HG03060 (cell line): Measurements from ENCODE around the gene BARHL1.

ENCODE experiments used
- ATAC-seq: cut with Tn5 transposase; IDR thresholded peaks from one replicate; pipeline ENCODE4 v1.9.1; 2021; ENCODE audit warnings: low read depth, moderate number of reproducible peaks; ENCODE audit not compliant: unreplicated experiment

The BARHL1 gene

GRCh38 chr9:132585954-132586829, 3.8 kb downstream of the BARHL1 start:
- ATAC-seq = no peak

DNA sequence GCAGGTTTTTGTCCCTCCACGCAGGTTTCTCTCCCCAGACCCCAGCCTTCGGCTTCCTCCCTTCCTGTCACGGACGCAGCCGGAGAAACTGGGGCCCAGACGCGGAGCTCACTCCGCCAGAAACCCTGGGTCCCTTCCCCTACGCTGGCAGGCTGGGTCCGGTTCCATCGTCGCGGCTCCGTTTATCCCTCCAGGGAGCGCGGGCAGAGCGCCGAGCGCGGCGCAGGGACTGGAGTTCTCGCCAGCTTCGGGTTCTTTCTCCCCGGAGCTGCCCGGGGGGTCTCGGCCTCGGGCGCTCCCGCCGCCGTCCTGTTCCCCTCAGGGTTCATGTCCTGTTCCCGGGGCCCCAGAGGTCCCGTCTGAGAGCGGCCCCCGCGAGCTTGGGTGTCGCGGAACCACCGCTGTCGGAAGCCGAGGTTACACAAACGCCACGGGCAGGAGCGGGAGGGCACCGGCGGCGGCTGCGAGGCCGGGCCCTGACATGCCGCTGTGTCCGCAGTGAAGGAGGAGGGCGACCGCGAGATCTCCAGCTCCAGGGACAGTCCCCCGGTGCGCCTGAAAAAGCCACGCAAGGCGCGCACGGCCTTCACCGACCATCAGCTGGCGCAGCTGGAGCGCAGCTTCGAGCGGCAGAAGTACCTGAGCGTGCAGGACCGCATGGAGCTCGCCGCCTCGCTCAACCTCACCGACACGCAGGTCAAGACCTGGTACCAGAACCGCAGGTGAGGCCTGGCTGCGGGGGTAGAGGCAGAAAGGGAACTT, 4.6 kb downstream of the BARHL1 start:
- ATAC-seq = no peak

GRCh38 chr9:132587592-132587955, 5.2 kb downstream of the BARHL1 start:
- ATAC-seq = no peak

- no peak for ATAC-seq
These were observed 5.7 kb downstream of the BARHL1 start for GRCh38 chr9:132588098-132588497.

DNA sequence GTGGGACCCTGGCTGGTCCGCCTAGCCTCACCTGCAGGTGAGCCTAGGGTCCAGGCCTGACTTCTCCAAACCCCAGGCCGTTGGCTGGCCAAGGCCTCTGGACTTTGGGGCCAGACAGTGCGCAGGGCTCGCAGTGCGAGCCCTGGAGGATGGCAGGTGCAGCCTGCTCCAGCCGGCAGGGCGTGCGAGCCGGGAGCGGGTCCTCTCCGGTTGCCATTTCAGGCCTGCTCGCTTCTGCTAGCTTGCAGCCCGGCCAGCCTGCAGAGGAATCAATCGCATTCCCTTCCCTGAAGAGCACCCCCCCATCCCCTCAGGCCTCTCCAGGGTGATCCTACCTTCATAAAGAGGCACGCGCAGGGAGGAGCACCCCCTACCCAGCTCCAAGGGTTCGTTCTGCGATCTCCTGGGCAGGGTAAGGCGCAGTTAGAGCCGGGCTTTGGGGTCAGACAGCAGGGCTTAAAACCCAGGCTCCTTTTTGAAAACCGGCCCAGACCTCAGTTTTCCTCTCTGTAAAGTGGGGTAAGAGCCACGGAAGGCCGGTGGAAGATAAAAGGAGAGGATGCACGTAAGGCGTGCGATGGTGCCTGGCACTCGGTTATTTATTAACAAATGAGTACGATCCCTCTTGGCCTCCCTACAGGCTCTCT, 6.2 kb downstream of the BARHL1 start:
- no peak for ATAC-seq

- ATAC-seq = no peak
These were observed 7.0 kb downstream of the BARHL1 start for GRCh38 chr9:132589148-132590036.

- no peak for ATAC-seq
These were observed 7.6 kb downstream of the BARHL1 start for GRCh38 chr9:132590037-132590317.

DNA sequence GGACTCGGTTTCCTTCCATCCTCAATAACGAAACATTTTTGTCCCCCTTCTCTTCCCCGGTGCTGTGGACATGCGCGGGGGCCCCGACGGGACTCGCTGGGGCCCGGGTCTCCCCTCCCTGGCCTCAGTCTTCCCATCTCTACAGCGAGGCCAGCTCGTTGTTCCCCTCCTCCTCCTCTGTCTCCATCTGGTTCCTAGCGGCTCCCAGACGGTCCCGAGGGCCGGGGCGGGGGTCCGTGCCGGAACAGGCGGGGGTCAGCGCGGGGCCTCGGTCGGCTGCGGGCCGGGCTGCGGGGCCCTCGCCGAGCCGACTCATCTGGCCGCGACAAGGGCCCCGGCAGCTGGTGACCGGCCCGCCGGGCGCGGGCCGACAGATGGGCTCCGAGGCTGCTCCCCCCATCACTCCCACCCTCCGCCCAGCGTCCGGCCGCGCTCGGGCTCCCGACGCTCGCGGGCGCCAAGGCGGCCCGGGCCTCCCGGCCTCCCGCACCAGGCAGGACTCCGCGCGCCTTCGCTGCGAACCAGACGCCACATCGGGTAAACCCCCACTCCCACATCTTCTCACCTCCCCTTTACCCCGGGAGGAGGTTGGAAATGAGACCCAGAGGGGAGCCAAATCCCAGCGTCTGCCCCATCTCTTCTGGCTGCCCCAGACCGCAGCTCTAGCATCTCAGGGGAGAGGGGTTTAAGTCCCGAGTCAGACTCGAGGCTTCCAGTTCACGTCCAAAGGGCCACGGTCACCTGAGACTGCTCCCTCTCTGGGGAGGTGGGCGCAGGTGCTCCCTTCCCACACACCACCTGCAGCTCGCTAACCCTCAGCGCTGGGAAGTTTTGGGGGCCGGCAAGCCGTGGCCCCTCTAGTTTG, 8.1 kb downstream of the BARHL1 start:
- no peak for ATAC-seq

GRCh38 chr9:132591244-132591643, 8.8 kb downstream of the BARHL1 start:
- no peak for ATAC-seq

GRCh38 chr9:132591751-132592314, 9.4 kb downstream of the BARHL1 start:
- ATAC-seq = no peak

DNA sequence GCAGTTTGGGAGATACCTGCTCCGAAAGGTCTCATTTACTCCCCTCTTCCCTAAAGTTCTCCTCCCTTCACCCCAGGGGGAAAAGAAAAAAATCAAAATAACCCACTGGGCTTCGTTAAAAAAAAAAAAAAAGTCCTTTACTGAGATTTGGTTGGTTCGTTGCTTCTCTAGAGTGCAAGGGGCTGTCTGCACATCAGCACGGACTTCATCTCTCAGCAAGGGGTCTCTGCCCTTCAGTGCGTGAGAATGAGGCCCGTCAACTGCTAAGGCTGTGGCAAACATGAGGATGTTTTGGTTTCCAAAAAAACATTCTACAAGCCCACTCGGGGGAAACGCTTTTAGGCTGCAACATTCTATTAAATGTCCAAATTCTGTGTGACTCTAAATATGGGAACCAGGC, 10.0 kb downstream of the BARHL1 start:
- no peak for ATAC-seq

- ATAC-seq = no peak
These were observed 12.0 kb downstream of the BARHL1 start for GRCh38 chr9:132594412-132594811.

DNA sequence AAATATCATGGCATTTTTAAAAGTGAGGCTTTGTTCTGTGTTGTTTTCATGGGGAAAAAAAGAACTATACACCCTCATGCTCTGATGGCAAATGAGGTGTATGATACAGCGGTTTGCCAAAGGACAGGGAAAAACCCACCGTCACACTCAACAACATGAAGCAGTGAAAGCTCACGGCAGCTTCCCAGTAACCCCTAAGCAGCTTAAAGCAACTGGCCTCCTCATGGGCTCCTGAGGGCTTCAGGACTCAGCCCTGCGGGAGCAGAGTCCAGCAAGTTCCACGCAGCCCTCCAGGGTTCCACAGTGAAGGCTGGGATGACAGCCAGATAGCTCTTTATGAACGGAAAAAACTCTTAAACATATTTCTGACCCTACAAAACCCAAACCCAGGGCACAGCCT, 12.9 kb downstream of the BARHL1 start:
- no peak for ATAC-seq

GRCh38 chr9:132596200-132596599, 13.8 kb downstream of the BARHL1 start:
- ATAC-seq = no peak

DNA sequence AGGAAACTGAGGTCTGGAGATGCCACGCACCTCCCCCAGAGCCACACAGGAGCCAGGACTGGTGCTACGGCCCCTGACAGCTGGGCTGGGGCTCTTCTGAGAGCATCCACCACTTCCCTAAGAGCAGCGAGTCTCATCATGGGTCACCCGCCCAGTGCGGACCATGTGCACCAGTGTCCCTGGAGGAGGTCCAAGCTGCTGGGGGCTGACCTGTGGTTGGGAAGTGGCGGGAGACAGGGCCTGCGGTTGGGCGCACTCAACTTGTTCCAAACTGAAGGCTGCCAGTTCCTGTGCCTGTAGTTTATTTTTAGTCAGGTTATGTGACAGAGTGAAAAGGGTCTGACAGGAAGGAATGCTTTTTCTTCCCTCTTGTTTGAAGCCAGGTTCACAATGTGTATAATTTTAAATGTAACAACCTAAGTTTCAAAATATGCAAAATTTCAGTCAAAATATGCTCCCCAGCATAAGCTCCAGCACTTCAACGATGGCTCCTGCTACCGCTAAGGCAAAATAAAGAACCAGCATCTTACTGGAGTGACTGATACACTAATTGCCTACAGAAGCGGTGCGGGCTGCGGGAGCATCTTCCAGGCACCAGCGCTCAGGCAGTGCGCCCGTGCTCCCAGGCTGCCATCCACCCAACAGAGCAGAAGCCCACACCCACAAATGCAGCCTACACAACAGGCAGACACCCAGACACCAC, 14.8 kb downstream of the BARHL1 start:
- ATAC-seq = no peak

DNA sequence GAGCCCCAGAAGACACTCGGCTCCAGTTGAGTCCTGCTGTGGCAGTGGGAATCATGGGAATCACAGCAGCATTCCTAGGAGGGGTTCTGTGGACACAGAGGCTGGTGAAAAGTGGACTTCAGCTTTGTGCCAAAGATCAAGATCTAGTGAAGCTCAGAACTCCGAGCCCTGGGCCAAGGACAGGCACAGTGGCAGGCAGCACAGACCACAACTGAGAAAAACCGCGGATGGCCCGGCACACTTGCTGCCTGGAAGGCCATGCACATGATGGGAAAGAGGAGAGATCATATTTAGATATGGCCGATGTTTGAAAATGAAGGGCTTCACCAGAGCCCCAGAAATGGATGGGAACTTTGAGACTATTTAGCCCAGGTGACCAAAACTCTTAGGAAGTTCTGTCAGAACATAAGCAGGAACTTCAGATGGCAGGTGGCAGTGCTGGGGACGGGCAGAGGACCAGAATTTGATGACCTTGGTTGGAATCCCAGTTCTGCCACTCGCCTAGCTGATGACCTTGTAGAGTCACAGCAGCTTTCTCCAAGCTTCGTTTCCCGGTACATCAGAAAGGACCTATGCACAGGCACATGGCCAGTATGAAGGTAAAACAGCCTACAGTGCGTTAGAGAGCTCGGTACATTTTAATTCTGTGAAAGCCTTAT, 18.0 kb downstream of the BARHL1 start:
- ATAC-seq = no peak

- no peak for ATAC-seq
These were observed 19.8 kb downstream of the BARHL1 start for GRCh38 chr9:132602207-132602606.

- no peak for ATAC-seq
These were observed 23.0 kb downstream of the BARHL1 start for GRCh38 chr9:132605387-132605786.
